Measurements from ENCODE around the gene ENTPD1. TPM values are rescaled to one million over a fixed set of nuclear protein-coding genes. Genes with fewer than 3 reads are reported as not detected.

The ENTPD1 gene
- total and polyA plus RNA-seq, 10 of the 15 experiments (the other 5 are each of a cell fraction or from before 2014, with no cell fraction given) = 110 to 413 (median 161) TPM

DNA sequence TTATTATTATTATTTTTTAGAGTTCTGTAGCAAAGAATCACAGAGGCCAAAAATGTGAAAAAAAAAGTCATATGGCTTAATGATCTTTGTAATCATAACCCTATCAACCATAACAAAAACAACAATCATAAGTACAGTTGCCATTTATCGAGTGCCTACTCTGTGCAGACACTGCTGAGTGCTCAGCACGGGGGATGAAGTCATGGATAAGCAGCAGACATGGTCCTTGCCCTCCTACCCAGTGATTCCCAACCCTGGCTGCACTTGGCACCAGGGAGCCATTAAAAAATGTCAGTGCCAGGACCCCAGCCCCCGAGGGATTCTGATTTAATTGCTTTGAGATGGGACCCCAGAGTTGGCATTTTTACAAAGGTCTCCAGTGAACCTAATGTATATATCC is 38.2 kb downstream of the ENTPD1 start:
- ChIA-PET RAD21 (ENCODE audit: unreplicated experiment) (interaction anchor here (1.1 to 9.6 kb wide), 7 partner anchors 10 to 100 kb away, joined by 3 to 141 read pairs (median 78); partner anchors contain the start of genes ENTPD1 and TCTN3), POLR2A (interaction anchor here (0.8 to 18.6 kb wide), 5 partner anchors 24 to 100 kb away, joined by 4 to 451 read pairs (median 17); partner anchors contain the start of genes ENTPD1 and TCTN3), CTCF (interaction anchor here (1.0 to 3.9 kb wide), 10 partner anchors 8 to 100 kb away, joined by 3 to 24 read pairs (median 10); partner anchors contain the start of gene TCTN3), SMC1A (ENCODE audit: uncharacterized antibody, unreplicated experiment) (interaction anchor here (1.0 to 27.8 kb wide), 8 partner anchors 10 to 98 kb away, joined by 3 to 795 read pairs (median 42); partner anchors contain the start of gene ENTPD1)
- Histone ChIP-seq H3K27ac (ENCODE audit: control insufficient read depth, insufficient read depth) (peak overlapping the region; percentile 93), H3K79me2 (ENCODE audit: control insufficient read depth, insufficient read depth, low read length) (peaks cover 97% of the 10 kb centered on the region), H2AFZ (ENCODE audit: control insufficient read depth, low read depth, low read length) (no peak overlapping the region), H4K20me1 (ENCODE audit: control insufficient read depth, insufficient read depth) (no peaks in the 10 kb centered on the region), H3K4me2 (ENCODE audit: control insufficient read depth, insufficient read depth) (peak overlapping the region; percentile 31; the same call in 1 of the 2 replicates), H3K9me3 (replicated peaks; ENCODE audit: control insufficient read depth, insufficient read depth, low read length) (peaks cover 6% of the 10 kb centered on the region), H3K9ac (ENCODE audit: control insufficient read depth, insufficient read depth, low read length) (no peak overlapping the region), H3K27me3 (replicated peaks in 1 of 2; ENCODE audit: control insufficient read depth in 2 of 2, insufficient read depth in 2 of 2, low read length in 1 of 2) (no peaks in the 10 kb centered on the region), H3K36me3 (ENCODE audit: control insufficient read depth in 2 of 2, insufficient read depth in 2 of 2, low read length in 1 of 2) (peaks cover 8 to 11% of the 10 kb centered on the region in 2 experiments), H3K4me1 (ENCODE audit: control insufficient read depth, insufficient read depth, low read length) (peaks cover 56% of the 10 kb centered on the region), H3K4me3 (no peak overlapping the region)
- no peak for ATAC-seq
- in situ Hi-C loops (cut with MboI) (loop anchor here (5.0 kb wide), 1 partner anchor 38 kb away; no protein-coding TSS in a partner anchor), intact Hi-C loops (cut with micrococcal nuclease; ENCODE audit: unreplicated experiment) (no loop called here)
- TF ChIP-seq CBX3 (IDR thresholded peaks at IDR 0.05; ENCODE audit: borderline replicate concordance, low read depth) (no peak), FOXM1 (IDR thresholded peaks at IDR 0.05; ENCODE audit: low read depth, low read length) (0 out of 2 replicates have a peak, but pooled peaks have one; percentile 4)
- no peak for FAIRE-seq
- DNase-seq (ENCODE audit: low read depth, low spot score) = no peak
- WGBS (ENCODE audit: insufficient coverage, insufficient replicate concordance, low lambda C conversion rate, missing lambda C conversion rate) = 98% methylated on average over 3 of the region's 3 CpGs
- BruUV-seq (replicated peaks) = no TSS peak

DNA sequence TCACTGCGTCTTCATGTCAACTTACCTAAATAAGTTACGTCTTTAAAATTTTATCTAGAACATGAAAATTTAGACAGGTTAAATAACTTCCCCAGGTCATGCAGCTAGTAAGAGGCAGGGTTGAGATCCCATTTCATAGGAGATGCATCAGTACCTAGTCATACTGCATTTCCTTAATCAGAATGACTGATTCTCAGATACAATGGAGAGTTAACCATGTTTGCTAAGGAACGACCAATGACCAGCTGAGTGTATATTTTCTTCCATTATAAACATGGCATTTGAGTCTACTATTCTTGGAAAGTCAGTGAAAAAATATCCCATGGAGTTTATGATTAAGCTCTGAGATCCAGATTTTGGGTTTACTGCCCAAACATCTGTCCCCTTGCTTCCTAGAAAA is 39.6 kb downstream of the ENTPD1 start:
- Histone ChIP-seq H3K4me3 (no peak overlapping the region), H3K79me2 (ENCODE audit: control insufficient read depth, insufficient read depth, low read length) (peaks cover 97% of the 10 kb centered on the region), H3K9ac (ENCODE audit: control insufficient read depth, insufficient read depth, low read length) (no peak overlapping the region), H3K36me3 (ENCODE audit: control insufficient read depth in 2 of 2, insufficient read depth in 2 of 2, low read length in 1 of 2) (peaks cover 8 to 11% of the 10 kb centered on the region in 2 experiments), H3K4me2 (ENCODE audit: control insufficient read depth, insufficient read depth) (no peak overlapping the region), H3K4me1 (ENCODE audit: control insufficient read depth, insufficient read depth, low read length) (peaks cover 45% of the 10 kb centered on the region), H2AFZ (ENCODE audit: control insufficient read depth, low read depth, low read length) (no peak overlapping the region), H4K20me1 (ENCODE audit: control insufficient read depth, insufficient read depth) (no peaks in the 10 kb centered on the region), H3K27me3 (replicated peaks in 1 of 2; ENCODE audit: control insufficient read depth in 2 of 2, insufficient read depth in 2 of 2, low read length in 1 of 2) (no peaks in the 10 kb centered on the region), H3K9me3 (replicated peaks; ENCODE audit: control insufficient read depth, insufficient read depth, low read length) (peaks cover 8% of the 10 kb centered on the region), H3K27ac (ENCODE audit: control insufficient read depth, insufficient read depth) (peak overlapping the region; percentile 31)
- WGBS (ENCODE audit: insufficient coverage, insufficient replicate concordance, low lambda C conversion rate, missing lambda C conversion rate) = 65% methylated on average over 3 of the region's 3 CpGs
- no peak for DNase-seq (ENCODE audit: low read depth, low spot score)
- ChIA-PET POLR2A (interaction anchor here (0.7 to 18.6 kb wide), 8 partner anchors 11 to 102 kb away, joined by 3 to 451 read pairs (median 12); partner anchors contain the start of genes ENTPD1 and TCTN3), SMC1A (ENCODE audit: uncharacterized antibody, unreplicated experiment) (interaction anchor here (0.6 to 27.8 kb wide), 8 partner anchors 9 to 496 kb away, joined by 3 to 795 read pairs (median 37); partner anchors contain the start of gene ENTPD1), CTCF (interaction anchor here (0.8 to 3.9 kb wide), 11 partner anchors 9 to 471 kb away, joined by 3 to 24 read pairs (median 9); partner anchors contain the start of gene TCTN3), RAD21 (ENCODE audit: unreplicated experiment) (interaction anchor here (1.1 to 9.6 kb wide), 10 partner anchors 11 to 102 kb away, joined by 3 to 141 read pairs (median 11); partner anchors contain the start of genes ENTPD1 and TCTN3)
- intact Hi-C loops (cut with micrococcal nuclease; ENCODE audit: unreplicated experiment) (no loop called here), in situ Hi-C loops (cut with MboI) (no loop called here)
- BruUV-seq (replicated peaks) = no TSS peak
- no peak for ATAC-seq
- no peak for TF ChIP-seq TCF12 (IDR thresholded peaks at IDR 0.05; ENCODE audit: low read depth, low read length)
- no peak for TF ChIP-seq CBX3 (IDR thresholded peaks at IDR 0.05; ENCODE audit: borderline replicate concordance, low read depth)
- TF ChIP-seq, protein P1, sequence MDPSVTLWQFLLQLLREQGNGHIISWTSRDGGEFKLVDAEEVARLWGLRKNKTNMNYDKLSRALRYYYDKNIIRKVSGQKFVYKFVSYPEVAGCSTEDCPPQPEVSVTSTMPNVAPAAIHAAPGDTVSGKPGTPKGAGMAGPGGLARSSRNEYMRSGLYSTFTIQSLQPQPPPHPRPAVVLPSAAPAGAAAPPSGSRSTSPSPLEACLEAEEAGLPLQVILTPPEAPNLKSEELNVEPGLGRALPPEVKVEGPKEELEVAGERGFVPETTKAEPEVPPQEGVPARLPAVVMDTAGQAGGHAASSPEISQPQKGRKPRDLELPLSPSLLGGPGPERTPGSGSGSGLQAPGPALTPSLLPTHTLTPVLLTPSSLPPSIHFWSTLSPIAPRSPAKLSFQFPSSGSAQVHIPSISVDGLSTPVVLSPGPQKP (IDR thresholded peaks at IDR 0.05; ENCODE audit: low read depth, low read length) = no peak
- TF ChIP-seq NFYA (IDR thresholded peaks at IDR 0.05; ENCODE audit: borderline replicate concordance, low read depth, low read length) = no peak
- no peak for FAIRE-seq
